Brain microvascular endothelial cell (primary cell): ENCODE results near the gene UBXN11.

ENCODE experiments used
- DNase-seq: peaks from one replicate; pipeline ENCODE4 v3.0.0-alpha.2; 2020
- H3K27ac ChIP-seq: fragments of 250-450 bp; sonication (Bioruptor Pico); 2 replicates; pipeline ENCODE4 v1.5.1; 2020; ENCODE audit warnings: mild to moderate bottlenecking, moderate library complexity
- H3K27me3 ChIP-seq: fragments of 250-450 bp; sonication (Bioruptor Pico); replicated peaks from 2 replicates; pipeline ENCODE4 v1.5.1; 2020; ENCODE audit warnings: mild to moderate bottlenecking
- H3K36me3 ChIP-seq: fragments of 250-450 bp; sonication (Bioruptor Pico); replicated peaks from 2 replicates; pipeline ENCODE4 v1.5.1; 2020; ENCODE audit warnings: mild to moderate bottlenecking
- H3K4me3 ChIP-seq: 2 replicates; pipeline ENCODE4 v1.5.1; 2011; ENCODE audit warnings: low read depth, mild to moderate bottlenecking, control low read depth, low read length, moderate library complexity
- CTCF ChIP-seq: IDR thresholded peaks from 2 replicates; pipeline ENCODE4 v1.5.1; 2011; ENCODE audit warnings: low read depth, mild to moderate bottlenecking, moderate library complexity, low read length, control low read depth, inconsistent platforms; ENCODE audit errors: missing control alignments
- in situ Hi-C: cut with HindIII; loops from 2 replicates; pipeline ENCODE4 v1.10.0; 2017; ENCODE audit warnings: low sequenced_read_pairs, low pct_ligation_motif_present

The UBXN11 gene

GRCh38 chr1:26306290-26307229 lies at the start of gene UBXN11:
Gene UBXN11, minus strand, starts transcription at chr1:26306636. Its CDS starts 3,753 bp downstream, at chr1:26302883.
- in situ Hi-C loops = no loop called here
- H3K36me3 ChIP-seq = no peaks in the 10 kb centered on the region
- H3K4me3 ChIP-seq = peak within 1 kb of the TSS; percentile 92
- no peak for TF ChIP-seq CTCF
- DNase-seq = peak; percentile 96
- no peaks in the 10 kb centered on the region for H3K27me3 ChIP-seq
- peak within 1 kb of the TSS; percentile 57 for H3K27ac ChIP-seq

GRCh38 chr1:26356106-26356505 lies 49.7 kb upstream of the UBXN11 start:
- in situ Hi-C loops = no loop called here
- DNase-seq = no peak
- H3K4me3 ChIP-seq = no peak overlapping the region
- H3K27ac ChIP-seq = no peak overlapping the region
- H3K27me3 ChIP-seq = peaks cover 17% of the 10 kb centered on the region
- H3K36me3 ChIP-seq = no peaks in the 10 kb centered on the region
- TF ChIP-seq CTCF = no peak

GRCh38 chr1:26354972-26355371 lies 48.5 kb upstream of the UBXN11 start:
- no peak overlapping the region for H3K27ac ChIP-seq
- TF ChIP-seq CTCF = no peak
- H3K27me3 ChIP-seq = peaks cover 6% of the 10 kb centered on the region
- in situ Hi-C loops = no loop called here
- no peaks in the 10 kb centered on the region for H3K36me3 ChIP-seq
- DNase-seq = no peak
- H3K4me3 ChIP-seq = no peak overlapping the region

- no peak for TF ChIP-seq CTCF
- in situ Hi-C loops = no loop called here
- no peaks in the 10 kb centered on the region for H3K27me3 ChIP-seq
- DNase-seq = no peak
- no peak within 1 kb of the TSS for H3K4me3 ChIP-seq
- H3K27ac ChIP-seq = no peak within 1 kb of the TSS
- no peaks in the 10 kb centered on the region for H3K36me3 ChIP-seq
Measured at GRCh38 chr1:26353976-26354820, 47.8 kb upstream of the UBXN11 start, which contains the start of gene CRYBG2. Gene CRYBG2, minus strand, starts transcription at chr1:26354130. Its CDS starts 7,473 bp downstream, at chr1:26346657.

- H3K27me3 ChIP-seq = no peaks in the 10 kb centered on the region
- DNase-seq = no peak
- H3K27ac ChIP-seq = no peak overlapping the region
- no peaks in the 10 kb centered on the region for H3K36me3 ChIP-seq
- in situ Hi-C loops = no loop called here
- no peak for TF ChIP-seq CTCF
- H3K4me3 ChIP-seq = no peak overlapping the region
Measured at GRCh38 chr1:26353210-26353859, 46.9 kb upstream of the UBXN11 start.
